Mucosa of gallbladder (tissue), 1 donor: ENCODE results near the gene SLC22A4. TPM values are rescaled to one million over a fixed set of nuclear protein-coding genes. Genes with fewer than 3 reads are reported as not detected.

Experiments
- DNase-seq: peaks from one replicate; pipeline ENCODE4 v3.0.0-alpha.2; 2020; ENCODE audit warnings: low spot score
- total RNA-seq: library from RNA; stranded (reverse); gene quantifications from one replicate; pipeline ENCODE4 v1.2.1, GENCODE V29; 2021
- donor health status: DM: no; HTN: no; CAD: no.

SLC22A4 gene
- total RNA-seq, 1 donor from 2014 or later: 0.37 TPM

DNA sequence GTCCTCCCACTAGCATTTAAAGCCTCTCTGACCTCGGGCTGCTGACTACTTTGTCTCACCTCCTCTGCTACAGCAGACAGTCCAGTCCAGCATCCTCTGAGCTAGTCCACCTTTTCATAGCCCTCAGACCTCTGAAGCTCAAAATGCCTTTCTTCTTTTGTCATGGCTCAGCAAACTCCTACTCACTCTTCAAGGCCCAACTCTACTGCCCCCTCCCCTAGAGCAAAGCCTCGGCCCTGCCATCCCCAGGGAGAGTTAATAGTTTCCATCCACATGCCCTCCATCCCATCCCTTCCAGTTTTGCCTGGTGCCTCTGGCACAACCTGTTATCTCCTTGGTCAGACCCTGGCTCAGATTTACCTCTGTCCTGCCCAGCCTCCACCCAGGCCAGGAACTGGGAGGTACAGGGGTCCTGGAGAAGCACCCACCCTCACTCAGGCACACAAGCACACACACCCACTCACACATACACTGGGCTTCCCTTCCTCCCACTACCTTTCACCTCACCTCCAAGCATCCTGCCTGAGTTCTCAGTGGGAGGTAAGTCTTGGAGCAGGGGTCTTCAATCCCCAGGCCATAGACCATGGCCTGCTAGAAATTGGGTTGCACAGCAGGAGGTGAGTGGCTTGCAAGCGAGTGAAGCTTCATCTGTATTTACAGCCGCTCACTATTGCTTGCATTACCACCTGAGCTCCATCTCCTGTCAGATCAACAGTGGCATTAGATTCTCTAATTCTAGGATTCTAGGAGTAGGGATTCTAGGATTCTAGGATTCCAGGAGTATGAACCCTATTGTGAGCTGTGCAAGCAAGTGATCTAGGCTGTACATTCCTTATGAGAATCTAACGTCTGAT lies 18.6 kb upstream of the SLC22A4 start:
- DNase-seq: no peak

DNA sequence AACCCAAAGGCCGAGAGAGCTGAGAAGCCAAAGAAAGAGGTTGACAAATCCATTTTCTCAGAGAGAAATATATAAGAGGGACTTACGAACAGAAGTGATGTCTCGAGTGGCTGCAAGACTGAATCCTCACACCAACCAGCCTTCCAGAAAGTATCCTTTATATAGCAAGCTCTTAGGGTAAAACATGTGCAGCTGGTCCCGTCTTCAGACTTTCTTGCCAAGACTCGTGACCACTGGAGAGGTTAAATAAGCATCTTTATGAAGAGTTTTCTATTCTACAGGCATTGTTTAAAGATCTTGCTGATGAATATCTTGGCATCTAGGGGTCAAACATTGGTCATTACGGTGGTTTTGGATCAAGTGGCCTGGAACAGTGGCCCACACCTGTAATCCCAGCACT lies 16.9 kb upstream of the SLC22A4 start:
- no peak for DNase-seq

GRCh38 chr5:132277971-132278853 lies 16.0 kb upstream of the SLC22A4 start:
- no peak for DNase-seq

- DNase-seq: no peak
Observed at GRCh38 chr5:132279801-132280200, 14.4 kb upstream of the SLC22A4 start.

DNA sequence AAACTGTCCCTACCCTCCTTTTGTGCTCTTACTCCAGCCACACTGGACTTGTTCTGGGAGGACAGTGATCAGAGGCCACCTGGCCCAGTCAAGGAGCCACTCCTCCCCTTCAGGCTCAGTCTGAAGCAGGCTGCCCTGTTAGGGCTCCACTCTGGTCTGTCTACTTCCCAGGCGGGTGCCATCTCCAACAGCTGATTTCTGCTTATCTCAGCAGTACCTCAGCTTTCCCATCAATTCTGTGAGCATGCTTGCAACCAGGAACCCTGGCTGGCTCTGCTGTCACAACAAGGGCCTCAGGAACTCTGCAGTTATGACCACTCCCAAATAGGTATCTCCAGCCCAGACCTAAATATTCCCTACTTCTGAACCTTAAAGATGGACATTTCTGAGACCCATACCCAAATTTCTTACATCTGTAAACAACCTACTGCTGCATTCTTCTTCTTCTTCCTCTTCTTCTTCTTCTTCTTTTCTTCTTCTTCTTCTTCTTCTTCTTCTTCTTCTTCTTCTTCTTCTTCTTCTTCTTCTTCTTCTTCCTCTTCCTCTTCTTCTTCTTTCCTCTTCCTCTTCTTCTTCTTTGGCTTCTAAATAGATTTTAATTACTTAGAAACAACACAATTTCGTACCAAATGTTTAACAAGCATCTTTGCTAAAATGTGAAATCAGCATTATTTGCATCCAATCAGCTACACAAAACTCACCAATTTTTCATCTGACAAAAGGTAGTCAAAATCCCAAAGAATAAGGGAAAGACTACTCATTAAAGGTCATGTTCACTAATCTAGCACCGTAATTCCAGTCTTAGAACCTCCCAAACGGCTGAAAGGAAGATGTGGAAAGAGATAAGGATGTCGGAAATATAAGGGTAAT lies 13.6 kb upstream of the SLC22A4 start:
- DNase-seq: no peak

- no peak for DNase-seq
Observed at GRCh38 chr5:132281856-132282614, 12.2 kb upstream of the SLC22A4 start.

DNA sequence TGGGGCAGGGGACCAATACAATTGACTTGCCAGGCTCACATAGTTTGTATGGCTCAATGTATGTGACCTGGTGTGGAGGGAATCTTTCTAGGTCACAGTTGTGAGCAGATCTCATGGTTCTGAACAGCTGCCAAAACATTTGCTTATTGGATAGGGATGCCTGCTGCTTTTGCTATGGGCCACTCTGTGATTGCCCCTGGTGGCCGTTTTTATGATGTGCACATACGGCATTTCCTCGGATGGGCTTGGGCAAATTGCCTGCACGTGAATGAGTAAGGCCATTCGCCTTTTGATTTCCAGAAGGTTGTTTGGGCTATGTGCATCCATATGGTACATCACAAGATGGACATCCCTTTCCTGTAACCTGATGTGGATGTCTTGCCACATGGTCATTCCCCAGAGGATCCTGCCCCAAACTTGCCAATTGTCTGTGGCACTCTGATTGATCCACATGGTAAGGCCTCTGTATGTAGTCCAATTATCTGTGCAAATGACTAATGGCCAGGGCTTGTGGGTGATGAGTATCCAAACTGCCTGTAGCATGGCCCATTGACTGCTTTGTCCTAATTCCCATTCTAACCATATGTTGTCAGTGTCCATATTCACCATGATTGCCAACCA lies 10.7 kb upstream of the SLC22A4 start:
- no peak for DNase-seq

DNA sequence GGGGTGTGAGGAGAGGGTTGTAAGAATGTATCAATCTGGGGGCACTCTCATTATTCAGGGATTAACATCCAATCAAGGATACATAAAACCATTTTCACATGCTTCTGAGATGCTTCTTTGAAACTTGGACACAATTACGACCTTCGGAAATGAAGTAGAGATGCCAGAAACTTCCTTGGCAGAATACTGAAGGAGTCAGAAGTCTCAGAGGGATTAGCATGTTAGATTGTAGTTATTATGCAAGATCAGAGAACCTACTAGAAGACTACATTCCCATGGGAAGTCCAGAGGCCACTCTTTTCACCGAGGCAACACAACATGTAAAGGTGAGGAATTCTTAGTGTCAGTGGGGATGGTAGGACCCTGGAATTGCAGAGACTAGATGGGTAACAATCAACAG lies 5.1 kb upstream of the SLC22A4 start:
- DNase-seq: no peak

GRCh38 chr5:132291026-132291425 lies 3.2 kb upstream of the SLC22A4 start:
- no peak for DNase-seq

- DNase-seq: peak; percentile 82
Observed at GRCh38 chr5:132293066-132293991, 865 bp upstream of the SLC22A4 start.

GRCh38 chr5:132294728-132295504 lies 722 bp downstream of the SLC22A4 start:
- peak; percentile 38 for DNase-seq

DNA sequence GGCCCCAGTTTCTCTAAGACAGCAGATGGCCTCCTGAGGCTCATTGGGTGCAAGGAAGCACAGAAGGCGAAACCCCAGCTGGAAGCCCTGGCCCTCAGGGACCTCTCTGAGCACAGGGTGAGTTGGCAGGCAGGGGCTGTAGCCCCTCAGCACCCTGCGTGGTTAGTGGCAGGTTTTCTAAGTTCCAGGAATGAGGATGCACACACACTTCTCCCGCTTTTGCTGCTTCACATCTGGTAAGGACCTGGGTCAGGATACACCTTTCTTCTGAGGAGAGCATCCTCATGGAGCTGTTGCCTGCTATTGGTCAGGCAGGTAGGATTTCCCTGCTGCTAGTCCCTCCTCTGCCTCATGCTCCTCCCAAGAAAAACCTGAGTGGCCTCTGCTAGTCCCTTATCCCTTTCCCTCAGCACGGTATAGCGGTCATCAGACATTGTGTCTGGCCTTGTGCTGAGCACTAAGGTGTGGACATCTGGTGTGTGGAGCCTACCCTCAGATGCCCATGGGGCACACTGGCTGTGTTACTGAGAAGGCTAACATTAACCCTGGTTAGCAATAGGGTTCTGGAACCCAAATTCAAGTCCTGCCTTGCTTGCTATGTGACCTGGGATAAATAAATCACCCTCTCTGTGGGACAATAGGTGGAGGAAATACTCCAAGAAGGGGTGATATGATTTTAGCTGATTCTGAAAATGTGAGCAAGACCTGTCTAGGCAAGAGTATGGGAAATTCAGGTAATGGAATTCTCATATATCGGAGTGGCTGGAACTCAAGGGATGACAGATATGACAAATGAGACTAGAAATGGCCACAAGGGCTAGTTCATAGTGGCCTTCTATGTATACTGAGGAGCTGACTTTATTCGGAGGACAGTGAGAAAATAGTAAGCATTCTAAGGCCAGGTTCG lies 1.6 kb downstream of the SLC22A4 start:
- DNase-seq: no peak

DNA sequence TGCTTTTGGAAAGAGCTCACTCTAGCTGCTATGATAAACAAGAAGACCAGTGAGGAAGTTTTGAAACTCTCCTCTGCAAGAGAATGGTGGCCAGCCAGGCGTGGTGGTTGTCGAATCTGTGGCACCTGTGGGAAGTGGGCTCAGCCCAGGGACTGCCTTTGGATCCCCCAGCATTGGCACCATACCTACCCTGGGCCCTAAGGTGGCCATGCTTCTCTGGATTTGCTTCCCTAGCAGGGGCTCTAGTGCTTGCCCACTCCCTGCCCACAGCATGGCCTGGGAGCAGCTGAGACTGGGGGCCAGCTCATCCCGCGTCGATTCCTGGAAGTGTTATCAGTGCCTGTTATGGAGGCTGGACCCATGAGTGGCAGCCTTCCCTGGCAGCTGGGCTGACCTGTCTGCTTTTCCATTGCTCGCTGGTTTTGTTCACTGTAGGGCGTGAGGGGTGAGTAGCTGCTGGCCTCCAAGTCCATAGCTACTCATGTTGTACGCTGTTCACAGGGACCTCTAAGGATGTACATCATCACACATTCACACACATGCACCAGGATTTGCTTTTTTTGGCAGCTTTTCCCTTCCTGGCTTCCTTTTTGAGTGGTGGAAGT lies 2.3 kb downstream of the SLC22A4 start:
- no peak for DNase-seq

- DNase-seq: no peak
Observed at GRCh38 chr5:132297211-132297940, 3.2 kb downstream of the SLC22A4 start.

DNA sequence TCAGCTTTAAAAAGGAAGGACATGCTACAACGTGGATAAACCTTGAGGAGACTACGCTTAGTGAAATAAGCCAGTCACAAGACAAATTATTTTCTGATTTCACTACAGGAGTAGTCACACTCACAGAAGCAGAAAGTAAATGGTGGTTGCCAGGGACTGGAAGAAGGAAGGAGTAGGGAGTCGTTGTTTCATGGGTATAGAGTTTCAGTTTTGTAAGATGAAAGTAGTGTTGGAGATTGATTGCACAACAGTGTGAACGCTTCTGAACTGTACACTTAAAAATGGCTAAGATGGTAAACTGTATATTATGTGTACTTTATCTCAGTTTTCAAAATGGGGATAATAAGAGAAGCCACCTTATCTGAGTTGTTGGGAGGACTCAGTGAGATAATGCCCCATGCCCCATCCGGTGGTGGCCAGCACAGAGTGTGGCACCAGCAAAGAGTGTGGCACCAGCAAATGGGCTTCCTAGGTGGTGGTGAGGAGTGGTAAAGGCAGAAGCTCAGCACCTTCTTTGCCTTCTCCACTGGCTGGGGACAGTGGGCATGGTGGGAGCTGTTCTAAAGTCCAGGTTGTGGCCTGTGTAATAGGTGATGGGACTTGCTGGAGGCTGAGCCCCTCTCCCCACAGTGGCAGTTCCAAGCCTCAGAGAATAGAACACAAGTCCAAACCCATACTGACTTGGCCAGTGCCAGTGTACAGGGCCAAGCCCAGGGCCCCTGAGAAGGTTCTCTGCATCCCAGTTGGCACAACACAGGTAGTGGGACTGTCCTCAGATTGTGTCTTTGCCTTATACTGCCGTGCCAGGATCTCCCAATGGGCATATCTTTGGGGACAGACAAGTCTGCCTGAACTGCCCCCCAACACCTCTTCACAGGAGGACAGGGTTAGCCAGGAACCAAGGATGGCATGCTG lies 4.4 kb downstream of the SLC22A4 start:
- DNase-seq: no peak
